ENCODE results near the gene PPP2R3A.

DNA sequence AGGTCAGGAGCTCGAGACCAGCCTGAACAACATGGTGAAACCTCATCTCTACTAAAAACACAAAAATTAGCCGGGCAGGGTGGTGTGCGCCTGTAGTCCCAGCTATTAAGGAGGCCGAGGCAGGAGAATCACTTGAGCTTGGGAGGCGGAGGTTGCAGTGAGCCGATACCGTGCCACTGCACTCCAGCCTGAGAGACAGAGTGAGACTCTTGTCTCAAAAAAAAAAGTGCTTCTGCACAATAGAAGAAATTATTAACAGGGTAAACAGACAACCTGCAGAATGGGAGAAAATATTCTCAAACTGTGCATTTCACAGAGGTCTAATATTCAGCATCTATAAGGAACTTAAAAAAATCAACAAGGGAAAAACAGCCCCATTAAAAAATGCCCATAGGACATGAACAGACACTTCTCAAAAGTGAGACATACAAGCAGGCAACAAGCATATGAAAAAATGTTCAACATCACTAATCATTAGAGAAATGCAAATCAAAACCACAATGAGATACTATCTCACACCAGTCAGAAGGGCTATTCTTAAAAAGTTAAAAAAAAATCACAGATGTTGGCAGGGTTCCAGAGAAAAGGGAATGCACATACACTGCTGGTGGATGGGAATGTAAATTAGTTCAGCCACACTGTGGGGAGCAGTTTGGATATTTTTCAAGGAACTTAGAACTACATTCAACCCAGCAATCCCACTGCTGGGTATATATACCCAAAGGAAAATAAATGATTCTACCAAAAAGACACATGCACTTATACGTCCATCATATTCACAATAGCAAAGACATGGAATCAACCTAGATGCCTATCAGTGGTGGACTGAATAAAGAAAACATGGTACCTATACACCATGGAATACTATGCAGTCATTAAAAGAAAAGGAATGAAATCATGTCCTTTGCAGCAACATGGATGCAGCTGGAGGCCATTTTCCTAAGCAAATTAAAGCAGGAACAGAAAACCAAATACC is 155.1 kb downstream of the PPP2R3A start:
- TF ChIP-seq, protein P1, sequence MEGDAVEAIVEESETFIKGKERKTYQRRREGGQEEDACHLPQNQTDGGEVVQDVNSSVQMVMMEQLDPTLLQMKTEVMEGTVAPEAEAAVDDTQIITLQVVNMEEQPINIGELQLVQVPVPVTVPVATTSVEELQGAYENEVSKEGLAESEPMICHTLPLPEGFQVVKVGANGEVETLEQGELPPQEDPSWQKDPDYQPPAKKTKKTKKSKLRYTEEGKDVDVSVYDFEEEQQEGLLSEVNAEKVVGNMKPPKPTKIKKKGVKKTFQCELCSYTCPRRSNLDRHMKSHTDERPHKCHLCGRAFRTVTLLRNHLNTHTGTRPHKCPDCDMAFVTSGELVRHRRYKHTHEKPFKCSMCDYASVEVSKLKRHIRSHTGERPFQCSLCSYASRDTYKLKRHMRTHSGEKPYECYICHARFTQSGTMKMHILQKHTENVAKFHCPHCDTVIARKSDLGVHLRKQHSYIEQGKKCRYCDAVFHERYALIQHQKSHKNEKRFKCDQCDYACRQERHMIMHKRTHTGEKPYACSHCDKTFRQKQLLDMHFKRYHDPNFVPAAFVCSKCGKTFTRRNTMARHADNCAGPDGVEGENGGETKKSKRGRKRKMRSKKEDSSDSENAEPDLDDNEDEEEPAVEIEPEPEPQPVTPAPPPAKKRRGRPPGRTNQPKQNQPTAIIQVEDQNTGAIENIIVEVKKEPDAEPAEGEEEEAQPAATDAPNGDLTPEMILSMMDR (IDR thresholded peaks at IDR 0.05), result no peak
- TF ChIP-seq POLR2A (IDR thresholded peaks at IDR 0.05), result no peak

Data from ovary (tissue), 3 donors.